Measurements from ENCODE around the gene DPP6. TPM values are rescaled to one million over a fixed set of nuclear protein-coding genes. Genes with fewer than 3 reads are reported as not detected.

The DPP6 gene
- polyA plus RNA-seq, 1 of the 3 experiments (the other 2 are of a cell fraction): not detected

GRCh38 chr7:154746571-154747360 lies 694.6 kb downstream of the DPP6 start (continued):
- no peak for TF ChIP-seq TAF1 (IDR thresholded peaks at IDR 0.05; ENCODE audit: borderline replicate concordance, low read depth, low read length)
- TF ChIP-seq FOXJ3 (CRISPR knock-in tag; IDR thresholded peaks at IDR 0.05): no peak
- TF ChIP-seq MAX (IDR thresholded peaks at IDR 0.05; ENCODE audit: low read depth): no peak
- TF ChIP-seq RXRA (IDR thresholded peaks at IDR 0.05; ENCODE audit: borderline replicate concordance, low read depth): no peak

GRCh38 chr7:154748089-154748786 lies 696.0 kb downstream of the DPP6 start:
- ChIA-PET POLR2A (no interaction called here), CTCF (interaction anchor here (0.7 to 10.8 kb wide), 4 partner anchors 18 to 134 kb away, joined by 3 to 149 read pairs (median 6); no protein-coding TSS in a partner anchor)
- Histone ChIP-seq H3K36me3 (replicated peaks in 1 of 2; ENCODE audit: control insufficient read depth in 1 of 2, insufficient read depth in 2 of 2, low read length in 1 of 2) (no peaks in the 10 kb centered on the region), H3K4me3 (ENCODE audit: low read depth in 2 of 2, low read length in 1 of 2) (no peak overlapping the region), H4K20me1 (ENCODE audit: insufficient read depth) (no peaks in the 10 kb centered on the region), H3K79me2 (ENCODE audit: insufficient read depth) (no peaks in the 10 kb centered on the region), H3K4me2 (no peak overlapping the region), H3F3A (replicated peaks; ENCODE audit: insufficient read depth) (no peaks in the 10 kb centered on the region), H2AFZ (ENCODE audit: low read depth) (no peak overlapping the region), H3K9me3 (no peaks in the 10 kb centered on the region; the same call in 1 of the 2 replicates), H3K9me2 (no peaks in the 10 kb centered on the region), H3K9ac (no peak overlapping the region), H3K27me3 (ENCODE audit: insufficient read depth) (no peaks in the 10 kb centered on the region), H3K27ac (ENCODE audit: low read depth in 2 of 2, low read length in 1 of 2) (peak overlapping the region in 1 of 2 experiments; percentile 14; a peak in 1 of 4 replicates), H3K4me1 (ENCODE audit: control insufficient read depth in 1 of 2, insufficient read depth in 2 of 2, low read depth in 1 of 2, low read length in 1 of 2) (peaks cover 0 to 40% of the 10 kb centered on the region in 2 experiments; a peak in 2 of 4 replicates)
- WGBS (ENCODE audit: low lambda C conversion rate): 31% methylated on average over 26 of the region's 26 CpGs
- peak; percentile 91 for DNase-seq
- TF ChIP-seq GATA2 (CRISPR knock-in tag; IDR thresholded peaks at IDR 0.05) (peak; percentile 89), EP300 (IDR thresholded peaks at IDR 0.05; ENCODE audit: borderline replicate concordance in 1 of 2, low read depth in 1 of 2, low read length in 1 of 2) (peak in 1 of 2 experiments; percentile 97; a peak in 2 of 4 replicates), MXI1 (IDR thresholded peaks at IDR 0.05; ENCODE audit: low read depth, low read length) (peak; percentile 77), NFIC (IDR thresholded peaks at IDR 0.05; ENCODE audit: borderline replicate concordance) (no peak), YY1 (IDR thresholded peaks at IDR 0.05; ENCODE audit: low read depth) (no peak), RXRA (IDR thresholded peaks at IDR 0.05; ENCODE audit: borderline replicate concordance, low read depth) (no peak), FOXJ3 (CRISPR knock-in tag; IDR thresholded peaks at IDR 0.05) (peak; percentile 99), TAF1 (IDR thresholded peaks at IDR 0.05; ENCODE audit: borderline replicate concordance, low read depth, low read length) (no peak), TEAD4 (IDR thresholded peaks at IDR 0.05; ENCODE audit: borderline replicate concordance, insufficient read depth) (no peak), ELF1 (IDR thresholded peaks at IDR 0.05) (no peak), PBX3 (IDR thresholded peaks at IDR 0.05) (no peak), USF1 (IDR thresholded peaks at IDR 0.05; ENCODE audit: borderline replicate concordance, low read depth) (no peak), REST (IDR thresholded peaks at IDR 0.05; ENCODE audit: low read depth, low read length) (no peak), SIN3A (IDR thresholded peaks at IDR 0.05; ENCODE audit: borderline replicate concordance, low read depth, low read length) (no peak), MAX (IDR thresholded peaks at IDR 0.05; ENCODE audit: low read depth) (no peak), JUND (IDR thresholded peaks at IDR 0.05) (no peak), CHD2 (IDR thresholded peaks at IDR 0.05; ENCODE audit: low read length, partially characterized antibody) (peak; percentile 89), SMC3 (IDR thresholded peaks at IDR 0.05; ENCODE audit: low read depth, low read length) (peak; percentile 12; the same call in 1 of the 2 replicates), USF2 (IDR thresholded peaks at IDR 0.05; ENCODE audit: borderline replicate concordance, low read depth, low read length) (no peak), FOXM1 (IDR thresholded peaks at IDR 0.05; ENCODE audit: low read depth) (no peak), RFX5 (IDR thresholded peaks at IDR 0.05; ENCODE audit: low read length) (peak; percentile 60; the same call in 1 of the 2 replicates), MEF2A (IDR thresholded peaks at IDR 0.05; ENCODE audit: borderline replicate concordance, low read depth) (no peak)
